Subcutaneous abdominal adipose tissue (tissue), 5 donors: ENCODE data around the gene TNFRSF9.
"Not testable (repeated sequence)": the region's sequence is repeated elsewhere in the genome, so short reads cannot be mapped to it uniquely, and the experiment has no call there.

Source experiments
- H3K27ac ChIP-seq: one replicate; pipeline ENCODE4 v1.7.0; 2013; ENCODE audit warnings: low read depth, mild to moderate bottlenecking, inconsistent platforms, low read length, moderate library complexity
- H3K27me3 ChIP-seq, 5 donors: one replicate each; pipeline ENCODE4 v1.7.0; 2013; ENCODE audit warnings: low read length in 5 of 5, inconsistent platforms in 1 of 5; ENCODE audit not compliant: control insufficient read depth in 5 of 5, insufficient read depth in 4 of 5
- H3K36me3 ChIP-seq, 5 donors: one replicate each; pipeline ENCODE4 v1.7.0; 2013; ENCODE audit warnings: low read length in 5 of 5; ENCODE audit not compliant: control insufficient read depth in 5 of 5, insufficient read depth in 5 of 5
- H3K4me1 ChIP-seq, 5 donors: one replicate each; pipeline ENCODE4 v1.7.0; 2013; ENCODE audit warnings: low read length in 5 of 5, mild to moderate bottlenecking in 3 of 5, moderate library complexity in 1 of 5; ENCODE audit not compliant: control insufficient read depth in 5 of 5, insufficient read depth in 5 of 5
- H3K4me3 ChIP-seq, 5 donors: one replicate each; pipeline ENCODE4 v1.7.0; 2013; ENCODE audit warnings: low read length in 5 of 5, low read depth in 1 of 5
- H3K9ac ChIP-seq, 5 donors: one replicate each; pipeline ENCODE4 v1.7.0; 2013; ENCODE audit warnings: low read length in 5 of 5, mild to moderate bottlenecking in 4 of 5, moderate library complexity in 3 of 5
- H3K9me3 ChIP-seq, 5 donors: one replicate each; pipeline ENCODE4 v1.7.0; 2013; ENCODE audit warnings: low read length in 5 of 5; ENCODE audit not compliant: control insufficient read depth in 5 of 5
- donor health status: healthy.
- donor health status: healthy.
- donor health status: healthy.
- donor health status: healthy.
- donor health status: healthy.

The TNFRSF9 gene

DNA sequence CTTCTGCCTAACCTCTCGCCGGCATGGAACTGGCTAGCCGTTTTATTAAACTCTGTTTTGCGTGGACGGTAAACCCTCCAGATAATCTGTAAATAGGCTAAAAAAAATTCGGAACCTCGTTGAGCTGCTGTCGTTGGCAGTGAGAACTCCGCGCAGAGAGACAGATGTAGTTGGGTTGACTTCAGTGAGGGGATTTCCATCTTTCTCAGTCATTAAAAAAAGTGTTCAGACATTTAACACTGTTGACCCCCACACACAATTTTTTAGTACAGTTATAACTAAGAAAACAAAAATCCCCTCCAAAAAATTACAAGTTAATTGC, 21.3 kb upstream of the TNFRSF9 start:
- no peaks in the 10 kb centered on the region for H3K27me3 ChIP-seq
- H3K9me3 ChIP-seq: no peaks in the 10 kb centered on the region
- peak overlapping the region; percentile 78 to 83 (median 79) for H3K4me3 ChIP-seq
- H3K27ac ChIP-seq: peak overlapping the region; percentile 99
- peak overlapping the region; percentile 90 to 95 (median 92) for H3K9ac ChIP-seq
- H3K36me3 ChIP-seq: peaks cover 11 to 39% (median 27%) of the 10 kb centered on the region in 5 donors
- H3K4me1 ChIP-seq: peaks cover 3 to 39% (median 27%) of the 10 kb centered on the region in 5 donors

DNA sequence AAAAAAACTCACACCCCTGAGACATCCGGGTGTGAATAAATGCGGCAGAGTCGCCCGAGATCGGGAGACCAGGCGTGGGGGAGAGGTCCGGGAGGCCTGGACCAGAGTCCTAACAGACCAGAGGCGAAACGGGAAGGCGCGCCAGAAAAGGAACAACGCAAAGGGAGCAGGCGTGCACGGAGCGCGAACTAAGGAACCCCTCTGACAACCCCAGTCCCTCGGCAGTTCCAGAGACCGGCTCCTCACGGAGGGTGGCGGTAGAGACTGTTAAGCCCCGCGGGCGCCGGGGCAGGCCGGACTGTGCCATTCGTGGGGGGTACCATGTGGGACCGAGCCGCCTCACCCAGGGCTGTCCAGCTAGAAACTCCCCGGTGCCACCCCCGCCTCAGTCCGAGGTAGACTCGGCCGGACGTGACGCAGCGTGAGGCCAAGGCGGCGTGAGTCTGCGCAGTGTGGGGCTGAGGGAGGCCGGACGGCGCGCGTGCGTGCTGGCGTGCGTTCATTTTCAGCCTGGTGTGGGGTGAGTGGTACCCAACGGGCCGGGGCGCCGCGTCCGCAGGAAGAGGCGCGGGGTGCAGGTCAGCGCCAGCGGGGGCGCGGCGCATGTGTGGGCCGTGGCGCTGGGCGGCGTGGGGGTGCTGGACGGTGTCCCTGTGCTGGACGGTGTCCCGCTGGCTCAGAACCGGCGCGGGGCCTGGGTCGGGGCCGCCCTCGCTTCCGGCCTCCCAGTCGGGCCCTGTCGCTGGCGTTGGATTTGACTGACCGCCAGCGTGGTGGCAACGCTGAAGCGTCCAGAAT, 20.8 kb upstream of the TNFRSF9 start, which contains the start of gene PARK7:
Gene PARK7, plus strand, starts transcription at position 496 of the 798 bp plus-strand sequence. CDS start 1,075 bp downstream, outside the sequence.
- peak within 1 kb of the TSS; percentile 90 to 95 (median 92) for H3K9ac ChIP-seq
- H3K9me3 ChIP-seq: no peaks in the 10 kb centered on the region
- H3K27ac ChIP-seq: peak within 1 kb of the TSS; percentile 99
- H3K4me3 ChIP-seq: peak within 1 kb of the TSS; percentile 78 to 84 (median 83)
- peaks cover 3 to 34% (median 21%) of the 10 kb centered on the region in 5 donors for H3K4me1 ChIP-seq
- H3K36me3 ChIP-seq: peaks cover 7 to 34% (median 27%) of the 10 kb centered on the region in 5 donors
- no peaks in the 10 kb centered on the region for H3K27me3 ChIP-seq

DNA sequence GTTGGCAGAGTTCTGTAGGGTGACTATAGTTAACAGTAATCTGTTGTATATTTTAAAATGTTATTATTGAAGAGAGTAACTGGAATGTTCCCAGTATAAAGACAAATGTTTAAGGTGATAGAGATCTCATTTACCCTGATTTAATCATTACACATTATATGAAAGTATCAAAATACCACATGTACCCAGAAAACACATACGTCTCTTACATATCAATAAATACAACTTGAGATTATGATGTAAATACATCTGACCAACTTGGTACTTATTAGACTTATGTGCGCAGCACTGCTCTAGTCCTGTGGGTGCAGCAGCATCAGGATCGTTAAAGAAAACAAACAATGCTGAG, 20.2 kb upstream of the TNFRSF9 start:
- Histone ChIP-seq H3K4me1 (peaks cover 3 to 31% (median 19%) of the 10 kb centered on the region in 5 donors), H3K27ac (peak overlapping the region; percentile 99), H3K4me3 (peak overlapping the region; percentile 78 to 84 (median 83))

DNA sequence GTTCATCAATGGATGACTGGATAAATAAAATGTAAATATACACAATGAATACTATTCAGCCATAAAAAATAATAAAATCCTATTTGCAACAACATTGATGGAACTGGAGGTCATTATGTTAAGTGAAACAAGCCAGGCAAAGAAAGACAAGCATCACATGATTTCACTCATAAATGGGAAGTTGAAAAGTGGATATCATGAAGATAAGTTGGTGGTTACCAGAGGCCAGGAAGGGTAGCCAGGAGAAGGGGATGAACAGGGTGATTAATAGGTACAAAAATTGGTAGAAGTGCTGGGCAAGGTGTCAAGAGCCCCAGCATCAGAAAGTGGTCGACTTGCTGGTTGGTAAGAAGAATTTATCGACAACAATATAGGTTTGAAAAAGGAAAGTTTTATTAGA, 19.5 kb upstream of the TNFRSF9 start:
- H3K4me3 ChIP-seq: peak overlapping the region in 1 of 5 donors; percentile 78
- peaks cover 5 to 21% (median 15%) of the 10 kb centered on the region in 5 donors for H3K36me3 ChIP-seq
- no peaks in the 10 kb centered on the region for H3K27me3 ChIP-seq
- H3K9me3 ChIP-seq: no peaks in the 10 kb centered on the region
- H3K9ac ChIP-seq: peak overlapping the region in 1 of 5 donors; percentile 94
- no peak overlapping the region for H3K27ac ChIP-seq
- peaks cover 3 to 31% (median 19%) of the 10 kb centered on the region in 5 donors for H3K4me1 ChIP-seq

More for the DNA sequence above, 20.2 kb upstream of the TNFRSF9 start:
- Histone ChIP-seq H3K9me3 (no peaks in the 10 kb centered on the region), H3K9ac (peak overlapping the region; percentile 65 to 94 (median 92)), H3K27me3 (no peaks in the 10 kb centered on the region), H3K36me3 (peaks cover 7 to 28% (median 22%) of the 10 kb centered on the region in 5 donors)

DNA sequence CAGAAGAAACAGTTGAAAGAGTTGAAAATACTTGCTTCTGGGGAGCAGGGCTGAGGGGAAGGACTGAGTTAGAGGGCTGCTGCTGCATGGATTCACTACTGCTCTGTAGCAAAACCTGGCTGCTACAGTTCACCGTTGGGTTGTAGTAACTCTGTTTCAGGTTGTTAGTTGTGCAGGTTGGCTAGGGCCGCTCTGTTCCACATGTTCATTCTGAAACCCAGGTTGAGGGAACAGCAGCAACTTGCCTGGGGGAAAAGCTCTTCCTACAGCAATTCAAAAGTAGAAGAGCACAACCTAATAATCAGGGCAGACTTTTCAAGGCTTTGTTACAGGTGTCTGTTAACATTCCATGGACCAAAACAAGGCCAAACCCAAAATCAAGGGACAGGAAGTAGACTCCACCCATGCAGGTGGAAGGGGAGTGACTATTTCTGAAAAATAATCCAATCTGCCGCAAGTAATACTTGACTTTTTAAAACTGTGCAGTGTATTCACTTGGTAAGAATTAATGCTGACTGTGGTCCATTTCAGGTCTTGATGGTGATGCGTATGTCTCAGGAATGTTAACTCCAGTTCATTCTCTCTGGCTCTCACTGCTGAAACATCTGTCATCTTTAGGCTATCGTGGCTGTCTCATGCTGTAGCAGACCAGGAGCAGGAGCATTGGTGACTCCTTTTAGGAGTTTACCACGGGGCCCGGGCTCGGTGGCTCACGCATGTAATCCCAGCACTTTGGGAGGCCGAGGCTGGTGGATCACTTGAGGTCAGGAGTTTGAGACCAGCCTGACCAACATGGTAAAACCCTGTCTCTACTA, 15.8 kb upstream of the TNFRSF9 start:
- no peaks in the 10 kb centered on the region for H3K27me3 ChIP-seq
- H3K4me1 ChIP-seq: peaks cover 3 to 22% (median 19%) of the 10 kb centered on the region in 5 donors
- no peak overlapping the region for H3K27ac ChIP-seq
- H3K9ac ChIP-seq: no peak overlapping the region
- H3K36me3 ChIP-seq: no peaks in the 10 kb centered on the region
- no peak overlapping the region for H3K4me3 ChIP-seq
- no peaks in the 10 kb centered on the region for H3K9me3 ChIP-seq

DNA sequence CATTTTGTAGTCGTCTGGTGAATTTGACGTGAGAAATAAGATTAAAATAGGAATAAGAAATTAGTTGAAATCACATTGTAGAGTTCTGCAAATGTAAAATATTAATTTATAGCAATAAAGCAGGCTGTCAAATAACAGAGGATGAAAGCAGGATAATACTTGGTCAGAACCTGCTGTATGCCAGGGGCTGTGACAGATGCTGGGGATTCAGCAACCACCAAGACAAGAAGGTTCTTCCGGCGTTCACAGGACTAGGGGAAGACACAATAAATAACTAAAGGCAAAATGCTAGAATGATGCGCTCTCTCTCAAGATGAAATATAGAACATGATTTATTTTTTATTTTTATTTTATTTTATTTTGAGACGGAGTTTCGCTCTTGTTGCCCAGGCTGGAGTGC, 14.0 kb upstream of the TNFRSF9 start:
- H3K36me3 ChIP-seq: no peaks in the 10 kb centered on the region
- H3K4me3 ChIP-seq: peak overlapping the region; percentile 61 to 88 (median 84)
- H3K27me3 ChIP-seq: no peaks in the 10 kb centered on the region
- H3K9me3 ChIP-seq: no peaks in the 10 kb centered on the region
- H3K9ac ChIP-seq: peak overlapping the region; percentile 66 to 92 (median 88)
- H3K27ac ChIP-seq: peak overlapping the region; percentile 91
- peaks cover 0 to 14% (median 11%) of the 10 kb centered on the region in 5 donors for H3K4me1 ChIP-seq

DNA sequence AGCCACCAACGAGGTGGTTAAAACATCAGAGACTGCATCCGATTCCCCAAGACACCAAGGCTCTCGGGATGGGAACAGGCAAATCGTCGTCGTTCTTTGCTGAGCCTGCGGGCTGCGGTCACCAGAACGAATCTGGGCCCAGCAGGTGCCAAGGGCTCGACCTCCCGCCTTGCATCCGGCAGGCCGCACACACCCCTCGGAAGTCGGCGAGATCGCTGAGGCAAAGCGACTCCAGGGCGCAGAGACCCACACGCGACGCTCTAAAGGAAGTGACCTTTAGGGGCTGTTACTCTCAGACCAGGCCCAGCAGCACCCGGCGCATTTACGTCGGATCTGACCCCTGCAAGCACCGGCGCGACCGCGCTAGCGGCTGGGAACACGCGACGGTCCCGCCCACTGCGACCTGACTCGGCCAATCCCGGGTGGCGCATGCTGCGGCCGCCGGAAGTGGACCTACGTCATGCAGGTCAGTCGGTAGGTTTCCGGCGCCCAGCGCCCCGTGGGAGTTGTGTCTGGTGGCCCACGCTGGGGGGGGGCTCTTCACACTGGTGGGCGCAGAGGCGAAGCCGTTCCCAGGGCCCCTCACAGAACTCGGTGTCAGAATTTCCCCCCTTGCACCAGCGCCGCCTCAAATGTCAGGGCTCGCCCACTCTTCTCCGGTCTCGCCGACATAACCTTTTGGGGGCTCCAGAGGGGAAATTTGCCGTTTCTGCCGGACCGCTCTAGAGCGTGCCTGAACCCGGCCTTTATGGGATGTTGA, 13.4 kb upstream of the TNFRSF9 start:
- Histone ChIP-seq H3K4me3 (peak overlapping the region; percentile 61 to 88 (median 84)), H3K27ac (peak overlapping the region; percentile 91), H3K27me3 (no peaks in the 10 kb centered on the region), H3K36me3 (no peaks in the 10 kb centered on the region), H3K9ac (peak overlapping the region; percentile 66 to 92 (median 88)), H3K4me1 (peaks cover 0 to 14% (median 11%) of the 10 kb centered on the region in 5 donors), H3K9me3 (no peaks in the 10 kb centered on the region)

DNA sequence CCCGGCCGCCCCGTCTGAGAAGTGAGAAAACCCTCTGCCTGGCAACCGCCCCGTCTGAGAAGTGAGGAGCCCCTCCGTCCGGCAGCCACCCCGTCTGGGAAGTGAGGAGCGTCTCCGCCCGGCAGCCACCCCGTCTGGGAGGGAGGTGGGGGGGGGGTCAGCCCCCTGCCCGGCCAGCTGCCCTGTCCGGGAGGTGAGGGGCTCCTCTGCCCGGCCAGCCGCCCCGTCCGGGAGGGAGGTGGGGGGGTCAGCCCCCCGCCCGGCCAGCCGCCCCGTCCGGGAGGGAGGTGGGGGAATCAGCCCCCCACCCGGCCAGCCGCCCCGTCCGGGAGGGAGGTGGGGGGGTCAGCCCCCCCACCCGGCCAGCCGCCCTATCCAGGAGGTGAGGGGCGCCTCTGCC, 12.2 kb upstream of the TNFRSF9 start:
- not testable (repeated sequence) for H3K27me3 ChIP-seq, H3K4me3 ChIP-seq, H3K36me3 ChIP-seq, H3K27ac ChIP-seq, H3K9ac ChIP-seq, H3K9me3 ChIP-seq
- peaks cover 0 to 14% (median 11%) of the 10 kb centered on the region in 5 donors for H3K4me1 ChIP-seq

DNA sequence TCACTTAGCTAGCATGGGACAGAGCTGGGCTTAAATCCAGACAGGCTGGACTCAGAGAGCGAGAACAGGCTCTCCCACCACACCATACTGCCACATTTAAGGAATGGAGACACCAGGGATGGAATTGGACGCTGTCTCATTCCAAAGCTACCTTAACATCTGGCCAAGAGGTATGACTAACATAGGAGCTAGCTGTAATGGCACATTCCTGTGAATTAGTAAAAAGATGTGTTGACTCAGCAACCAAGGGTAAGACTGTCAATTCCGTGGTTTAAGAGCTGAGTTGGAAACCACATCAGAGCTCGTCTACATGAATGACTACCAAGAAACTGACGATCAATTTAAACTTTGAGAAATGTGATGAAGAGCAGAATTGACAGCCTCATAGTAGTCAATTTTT, 8.3 kb upstream of the TNFRSF9 start:
- Histone ChIP-seq H3K9me3 (no peaks in the 10 kb centered on the region), H3K4me3 (no peak overlapping the region), H3K36me3 (no peaks in the 10 kb centered on the region), H3K27me3 (no peaks in the 10 kb centered on the region), H3K4me1 (peaks cover 0 to 6% (median 6%) of the 10 kb centered on the region in 5 donors), H3K27ac (no peak overlapping the region), H3K9ac (no peak overlapping the region)
